HUDEP-2 (cell line): ENCODE data around the gene PRTN3.
A peak's percentile ranks its signal among the peaks of the same experiment; 100 is the strongest.
"Not testable (repeated sequence)": the region's sequence is repeated elsewhere in the genome, so short reads cannot be mapped to it uniquely, and the experiment has no call there.

ENCODE experiments used
- DNase-seq, 76 experiments: peaks; one replicate each; lab custom pipeline; 2025; ENCODE audit not compliant: unreplicated experiment in 76 of 76; lab: John Stamatoyannopoulos, UW

Gene PRTN3

DNA sequence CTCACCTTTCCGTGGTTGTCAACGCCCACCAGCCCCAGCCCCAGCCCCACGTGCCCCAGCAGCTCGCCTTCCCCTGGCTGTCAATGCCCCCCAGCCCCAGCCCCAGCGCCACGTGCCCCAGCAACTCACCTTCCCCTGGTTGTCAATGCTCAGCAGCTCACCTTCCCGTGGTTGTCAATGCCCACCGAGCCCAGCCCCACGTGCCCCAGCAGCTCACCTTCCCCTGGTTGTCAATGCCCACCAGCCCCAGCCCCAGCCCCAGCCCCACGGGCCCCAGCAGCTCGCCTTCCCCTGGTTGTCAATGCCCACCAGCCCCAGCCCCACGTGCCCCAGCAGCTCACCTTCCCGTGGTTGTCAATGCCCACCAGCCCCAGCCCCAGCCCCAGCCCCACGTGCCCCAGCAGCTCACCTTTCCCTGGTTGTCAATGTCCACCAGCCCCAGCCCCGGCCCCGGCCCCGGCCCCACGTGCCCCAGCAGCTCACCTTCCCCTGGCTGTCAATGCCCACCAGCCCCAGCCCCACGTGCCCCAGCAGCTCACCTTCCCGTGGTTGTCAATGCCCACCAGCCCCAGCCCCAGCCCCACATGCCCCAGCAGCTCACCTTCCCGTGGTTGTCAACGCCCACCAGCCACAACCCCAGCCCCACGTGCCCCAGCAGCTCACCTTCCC is 37.3 kb downstream of the PRTN3 start:
- not testable (repeated sequence) for DNase-seq

DNA sequence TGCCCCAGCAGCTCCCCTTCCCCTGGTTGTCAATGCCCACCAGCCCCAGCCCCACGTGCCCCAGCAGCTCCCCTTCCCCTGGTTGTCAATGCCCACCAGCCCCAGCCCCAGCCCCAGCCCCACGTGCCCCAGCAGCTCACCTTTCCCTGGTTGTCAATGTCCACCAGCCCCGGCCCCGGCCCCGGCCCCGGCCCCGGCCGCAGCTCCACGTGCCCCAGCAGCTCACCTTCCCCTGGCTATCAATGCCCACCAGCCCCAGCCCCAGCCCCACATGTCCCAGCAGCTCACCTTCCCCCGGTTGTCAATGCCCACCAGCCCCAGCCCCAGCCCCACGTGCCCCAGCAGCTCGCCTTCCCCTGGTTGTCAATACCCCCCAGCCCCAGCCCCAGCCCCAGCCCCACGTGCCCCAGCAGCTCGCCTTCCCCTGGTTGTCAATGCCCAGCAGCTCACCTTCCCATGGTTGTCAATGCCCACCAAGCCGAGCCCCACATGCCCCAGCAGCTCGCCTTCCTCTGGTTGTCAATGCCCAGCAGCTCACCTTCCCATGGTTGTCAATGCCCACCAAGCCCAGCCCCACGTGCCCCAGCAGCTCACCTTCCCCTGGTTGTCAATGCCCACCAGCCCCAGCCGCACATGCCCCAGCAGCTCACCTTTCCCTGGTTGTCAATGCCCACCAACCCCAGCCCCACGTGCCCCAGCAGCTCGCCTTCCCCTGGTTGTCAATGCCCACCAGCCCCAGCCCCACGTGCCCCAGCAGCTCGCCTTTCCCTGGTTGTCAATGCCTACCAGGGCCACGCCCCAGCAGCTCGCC is 38.2 kb downstream of the PRTN3 start:
- not testable (repeated sequence) for DNase-seq

DNA sequence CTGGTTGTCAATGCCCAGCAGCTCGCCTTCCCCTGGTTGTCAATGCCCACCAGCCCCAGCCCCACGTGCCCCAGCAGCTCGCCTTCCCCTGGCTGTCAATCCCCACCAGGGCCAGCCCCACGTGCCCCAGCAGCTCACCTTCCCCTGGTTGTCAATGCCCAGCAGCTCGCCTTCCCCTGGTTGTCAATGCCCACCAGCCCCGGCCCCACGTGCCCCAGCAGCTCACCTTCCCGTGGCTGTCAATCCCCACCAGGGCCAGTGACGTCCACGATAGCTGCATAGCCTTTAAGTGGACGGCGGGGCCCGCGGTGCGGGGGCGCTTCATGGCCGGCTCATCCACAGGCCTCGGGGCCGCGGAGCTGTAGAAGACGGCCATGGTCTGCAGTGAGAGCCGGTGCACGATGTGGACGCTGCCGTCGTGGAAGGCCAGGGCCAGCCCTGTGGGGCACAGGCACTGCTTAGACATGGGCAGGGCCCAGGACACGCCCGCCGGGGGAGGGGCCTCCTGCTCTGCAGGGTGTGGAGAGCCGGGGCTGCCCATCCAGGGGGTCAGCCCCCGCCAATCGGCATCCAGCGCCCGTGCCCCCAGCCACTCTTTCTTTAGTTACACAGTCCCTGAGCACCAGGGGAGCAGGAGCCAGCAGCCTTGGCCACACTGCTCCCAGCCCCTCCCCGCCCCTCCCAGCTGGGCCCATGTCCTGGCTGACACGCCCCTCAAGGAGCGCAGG is 39.1 kb downstream of the PRTN3 start:
- peak in 1 of 76 experiments; percentile 28 for DNase-seq

DNA sequence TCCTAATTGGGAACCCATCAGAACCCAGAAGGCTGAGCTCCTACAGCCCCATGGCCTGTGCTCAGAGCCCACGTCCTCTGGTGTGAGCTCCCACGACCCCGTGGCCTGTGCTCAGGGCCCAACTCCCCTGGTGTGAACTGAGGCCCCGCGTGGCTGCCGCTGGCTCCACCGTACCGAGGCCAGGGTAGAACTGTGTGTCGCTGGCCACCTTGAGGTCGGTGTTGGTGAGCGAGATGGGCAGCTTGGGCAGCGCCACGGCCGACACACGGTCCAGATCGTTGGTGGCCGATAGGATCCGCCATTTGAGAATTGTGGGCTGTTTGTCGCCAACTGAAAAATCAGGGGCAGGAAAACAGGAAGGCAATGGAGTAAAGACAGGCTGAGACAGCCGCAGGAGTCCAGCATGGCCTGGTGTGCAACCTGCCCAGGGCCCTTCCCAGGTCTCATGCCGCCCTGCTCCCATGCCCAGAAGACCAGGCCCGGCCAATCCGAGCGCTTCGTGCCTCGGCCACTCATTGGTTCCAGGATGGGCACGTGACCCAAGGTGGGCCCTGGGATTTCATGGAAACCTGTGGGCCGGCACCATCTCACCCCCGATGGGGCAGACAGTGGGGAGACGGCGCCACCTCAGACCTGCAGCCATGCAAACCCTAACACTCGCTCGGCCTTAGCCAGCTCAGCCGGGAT is 40.7 kb downstream of the PRTN3 start:
- no peak for DNase-seq

DNA sequence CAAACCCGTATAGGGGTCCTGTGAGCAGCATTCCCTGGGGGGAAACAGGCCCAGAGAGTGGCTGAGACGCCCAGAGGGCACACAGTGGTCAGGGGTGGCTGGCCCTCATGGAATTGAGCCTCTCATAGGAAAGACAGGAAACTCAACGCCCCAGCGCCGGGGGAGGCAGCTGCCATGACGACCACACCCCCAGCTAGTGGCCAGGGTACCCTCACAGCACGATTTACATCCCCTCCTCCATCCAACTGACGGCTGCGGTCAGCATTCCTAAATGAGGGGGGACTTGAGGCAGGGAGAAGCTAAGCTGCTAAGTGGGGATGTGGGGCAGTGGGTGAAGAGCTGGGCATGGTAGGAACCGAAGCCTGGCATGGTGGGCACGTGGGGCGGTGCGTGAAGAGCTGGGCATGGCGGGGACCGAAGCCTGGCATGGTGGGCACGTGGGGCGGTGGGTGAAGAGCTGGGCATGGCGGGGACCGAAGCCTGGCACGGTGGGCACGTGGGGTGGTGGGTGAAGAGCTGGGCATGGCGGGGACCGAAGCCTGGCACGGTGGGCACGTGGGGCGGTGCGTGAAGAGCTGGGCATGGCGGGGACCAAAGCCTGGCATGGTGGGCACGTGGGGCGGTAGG is 42.2 kb downstream of the PRTN3 start:
- no peak for DNase-seq

DNA sequence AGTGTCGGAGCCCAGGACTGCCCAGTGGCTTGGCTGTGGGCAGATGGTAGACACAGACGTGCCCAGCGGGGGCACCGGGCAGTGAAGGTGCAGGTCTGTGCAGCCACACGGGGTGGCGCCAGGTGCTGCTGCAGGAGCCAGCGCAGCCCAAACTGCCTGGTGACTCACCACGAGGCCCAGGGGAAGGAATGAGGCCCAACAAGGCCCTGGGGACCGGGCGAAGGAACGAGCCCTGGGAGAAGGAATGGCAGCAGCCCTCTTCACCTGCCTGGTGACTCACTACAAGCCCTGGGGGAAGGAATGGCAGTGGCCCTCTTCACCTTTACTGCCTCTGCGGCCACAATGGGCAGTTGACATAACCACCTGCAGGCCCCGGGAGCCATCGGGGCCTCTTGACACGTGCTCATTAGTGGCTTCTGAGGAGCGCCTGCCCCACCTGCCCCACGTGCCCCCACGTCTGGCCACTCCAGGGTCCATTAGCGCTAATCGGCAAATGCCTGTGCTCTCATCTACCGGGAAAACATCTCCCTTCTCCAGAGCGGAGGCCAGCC is 42.9 kb downstream of the PRTN3 start:
- DNase-seq, result no peak

DNA sequence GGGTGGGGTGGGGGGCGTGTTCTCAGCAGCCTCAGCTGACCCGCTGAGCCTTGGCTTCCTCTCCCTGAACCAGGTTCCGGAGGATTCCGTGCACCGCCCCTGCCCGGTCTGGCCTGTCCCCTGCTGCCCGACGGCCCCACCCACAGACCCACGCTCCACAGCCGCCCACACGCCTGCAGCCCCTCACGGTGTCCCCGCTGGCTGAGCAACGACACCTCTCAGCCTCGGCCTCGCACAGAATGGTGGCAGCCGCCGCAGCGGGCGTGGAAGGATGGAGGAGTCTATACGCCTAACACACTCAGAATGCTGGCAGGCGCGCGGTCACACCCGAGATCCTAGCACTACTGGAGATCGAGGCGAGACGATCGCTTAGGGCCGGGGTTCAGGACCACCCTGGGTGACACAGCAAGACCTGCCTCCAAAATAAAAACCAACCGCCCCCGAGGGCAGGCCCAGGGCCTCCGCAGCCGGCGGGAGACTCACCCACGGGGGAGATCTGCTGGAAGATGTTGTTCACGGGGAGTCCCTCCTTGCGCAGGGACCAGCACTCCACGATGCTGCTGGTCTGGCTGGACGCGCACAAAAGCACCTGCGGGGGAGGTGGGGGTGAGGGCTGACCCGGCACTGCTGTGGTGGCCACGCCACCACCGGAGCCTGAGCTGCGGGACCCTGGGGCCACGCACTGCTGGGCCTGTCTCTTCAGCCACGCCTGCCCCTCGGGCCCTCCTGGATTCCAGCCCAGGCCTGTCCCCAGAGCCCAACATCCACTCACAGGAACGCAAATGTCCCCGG is 43.8 kb downstream of the PRTN3 start:
- DNase-seq, result no peak

DNA sequence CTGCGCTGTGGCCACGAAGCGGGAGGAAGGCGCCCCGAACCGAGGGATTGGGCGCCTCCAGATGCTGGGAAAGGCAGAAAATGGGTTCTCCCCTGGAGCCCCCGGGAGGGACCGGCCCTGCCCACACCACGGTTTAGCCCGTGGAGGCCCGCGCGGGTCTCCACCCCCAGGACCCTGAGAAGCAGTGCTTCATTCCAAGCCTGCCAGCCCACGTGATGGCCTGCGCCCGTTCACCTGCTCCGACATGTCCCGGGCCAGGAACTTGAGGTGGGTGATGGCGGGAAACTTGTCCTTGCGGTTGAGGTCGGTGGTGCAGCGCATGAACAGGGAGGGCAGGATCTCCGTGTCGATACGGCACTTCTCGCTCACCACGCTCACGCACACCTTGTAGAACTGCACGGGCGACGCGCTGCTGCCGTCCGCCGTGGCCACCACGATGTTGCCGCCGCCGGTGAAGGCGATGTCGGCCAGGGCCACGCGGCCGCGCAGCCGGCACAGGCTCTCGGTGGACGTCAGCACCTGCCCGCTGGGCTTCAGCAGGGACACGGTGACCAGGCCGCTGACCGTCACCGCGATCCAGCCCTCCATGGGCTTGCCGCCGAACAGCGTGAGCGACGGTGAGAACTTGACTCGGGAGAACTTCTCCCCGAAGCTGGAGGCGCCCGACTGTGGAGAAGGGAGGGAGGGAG is 44.9 kb downstream of the PRTN3 start:
- DNase-seq, result no peak

DNA sequence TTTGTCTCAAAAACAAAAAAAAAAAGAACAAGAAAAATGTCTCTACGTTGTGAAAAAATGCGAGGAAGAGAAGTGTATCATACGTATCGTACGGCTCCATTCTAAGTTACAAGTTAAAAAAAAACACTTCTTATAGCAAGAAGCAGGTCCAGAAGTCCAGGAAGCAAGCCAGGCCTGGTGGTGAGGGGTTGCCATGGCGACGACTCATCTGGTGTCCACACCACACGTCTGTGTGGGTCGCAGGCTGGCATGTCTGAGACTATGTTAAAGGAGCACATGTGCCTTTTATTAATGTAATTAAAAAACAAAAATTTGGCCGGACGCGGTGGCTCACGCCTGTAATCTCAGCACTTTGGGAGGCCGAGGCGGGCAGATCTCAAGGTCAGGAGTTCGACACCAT is 46.3 kb downstream of the PRTN3 start:
- DNase-seq, result no peak

DNA sequence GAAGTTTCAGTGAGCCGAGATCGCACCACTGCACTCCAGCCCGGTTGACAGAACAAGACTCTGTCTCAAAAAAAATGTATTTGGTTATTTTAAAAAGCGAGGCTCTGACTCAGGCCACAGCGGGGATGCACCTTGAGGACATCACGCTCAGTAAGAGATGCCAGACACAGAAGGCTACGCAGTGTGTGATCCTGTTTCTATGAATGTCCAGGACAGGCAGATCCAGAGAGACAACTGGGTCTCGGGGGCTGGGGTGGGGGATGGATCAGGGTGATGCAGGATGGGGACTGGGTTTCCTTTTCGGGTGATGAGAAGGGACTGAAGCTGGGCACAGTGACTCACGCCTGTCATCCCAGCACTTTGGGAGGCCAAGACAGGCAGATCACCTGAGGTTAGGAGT is 46.8 kb downstream of the PRTN3 start:
- DNase-seq, result no peak

DNA sequence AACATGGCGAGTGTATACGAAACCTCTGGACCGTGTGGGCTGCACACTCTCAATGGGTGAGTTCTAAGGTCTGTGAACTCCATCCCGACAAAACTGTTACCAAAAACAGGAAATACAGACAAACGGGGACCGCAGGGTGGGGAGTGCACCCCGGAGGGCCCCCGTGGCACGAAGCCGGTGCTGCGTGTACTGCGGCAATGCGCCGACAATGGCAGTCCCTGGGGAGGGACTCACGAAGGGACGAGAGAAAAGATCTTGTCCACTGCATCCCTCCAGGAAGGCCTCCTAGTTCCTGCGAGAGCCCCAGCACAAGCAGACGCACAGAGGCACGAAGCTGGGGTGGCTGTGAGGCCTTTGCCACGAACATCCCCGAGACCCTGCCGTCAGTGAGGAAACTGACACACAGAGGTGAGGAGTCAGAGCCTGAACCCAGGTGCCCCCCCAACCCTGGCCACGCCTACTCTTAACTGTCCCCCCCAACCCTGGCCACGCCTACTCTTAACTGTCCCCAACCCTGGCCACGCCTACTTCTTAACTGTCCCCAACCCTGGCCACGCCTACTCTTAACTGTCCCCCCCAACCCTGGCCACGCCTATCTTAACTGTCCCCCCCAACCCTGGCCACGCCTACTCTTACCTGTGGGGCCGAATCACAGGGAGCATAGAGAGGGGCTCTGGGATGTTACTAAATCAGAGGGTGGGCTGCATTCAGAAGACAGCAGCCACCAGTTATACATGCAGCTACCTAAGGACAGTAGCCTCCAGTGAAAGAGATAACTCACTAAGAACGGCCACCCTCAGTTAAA is 48.0 kb downstream of the PRTN3 start:
- DNase-seq, result peak in 54 of 76 experiments; percentile 16 to 79 (median 60)

DNA sequence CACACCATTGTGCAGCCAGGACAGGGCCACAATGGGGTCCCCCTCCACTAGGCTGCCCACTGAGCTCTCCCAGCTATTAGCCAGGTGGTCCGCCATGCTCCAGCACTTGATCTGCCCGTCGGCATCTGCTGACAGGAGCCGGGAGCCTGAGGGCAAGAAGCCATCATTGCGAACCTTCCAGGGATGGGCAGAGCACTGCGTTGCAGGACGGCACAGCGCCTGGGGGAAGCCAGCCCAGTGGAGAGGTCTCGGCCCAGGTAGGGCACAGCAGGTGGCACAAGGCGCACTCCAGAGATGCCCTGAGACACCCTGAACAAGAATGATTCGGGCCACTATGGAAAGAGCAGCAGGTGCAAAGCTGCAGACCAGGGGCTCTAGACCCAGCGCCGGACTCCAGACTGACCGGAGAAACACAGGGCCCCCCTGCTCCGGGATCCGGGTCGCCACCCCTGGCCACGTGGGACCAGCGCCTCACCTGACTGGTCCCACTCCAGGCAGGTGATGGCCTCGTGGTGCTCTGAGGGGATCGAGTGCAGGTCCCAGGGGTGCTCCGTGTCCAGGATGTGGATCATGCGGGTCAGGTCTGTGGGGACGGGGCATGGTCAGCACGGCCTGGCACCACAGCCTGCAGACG is 49.0 kb downstream of the PRTN3 start:
- no peak for DNase-seq

DNA sequence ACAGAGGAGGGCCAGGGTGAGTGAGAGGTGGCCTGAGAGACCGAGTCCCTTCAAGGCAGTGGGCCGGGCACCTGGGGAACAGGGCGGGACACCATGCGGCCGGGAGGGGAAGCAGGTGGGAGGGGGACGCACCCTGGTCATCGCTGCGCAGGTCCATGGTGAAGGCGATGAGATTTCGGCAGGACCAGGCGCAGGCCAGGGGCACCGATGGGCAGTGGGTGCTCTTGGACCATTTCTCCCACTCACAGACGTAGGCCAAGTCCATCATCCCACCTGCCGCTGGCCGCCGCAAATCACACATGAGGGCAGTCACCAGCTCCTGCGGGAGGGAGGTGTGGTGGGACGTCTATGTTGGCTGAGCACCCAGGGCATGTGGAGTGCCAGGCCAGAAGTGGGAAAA is 50.0 kb downstream of the PRTN3 start:
- no peak for DNase-seq

DNA sequence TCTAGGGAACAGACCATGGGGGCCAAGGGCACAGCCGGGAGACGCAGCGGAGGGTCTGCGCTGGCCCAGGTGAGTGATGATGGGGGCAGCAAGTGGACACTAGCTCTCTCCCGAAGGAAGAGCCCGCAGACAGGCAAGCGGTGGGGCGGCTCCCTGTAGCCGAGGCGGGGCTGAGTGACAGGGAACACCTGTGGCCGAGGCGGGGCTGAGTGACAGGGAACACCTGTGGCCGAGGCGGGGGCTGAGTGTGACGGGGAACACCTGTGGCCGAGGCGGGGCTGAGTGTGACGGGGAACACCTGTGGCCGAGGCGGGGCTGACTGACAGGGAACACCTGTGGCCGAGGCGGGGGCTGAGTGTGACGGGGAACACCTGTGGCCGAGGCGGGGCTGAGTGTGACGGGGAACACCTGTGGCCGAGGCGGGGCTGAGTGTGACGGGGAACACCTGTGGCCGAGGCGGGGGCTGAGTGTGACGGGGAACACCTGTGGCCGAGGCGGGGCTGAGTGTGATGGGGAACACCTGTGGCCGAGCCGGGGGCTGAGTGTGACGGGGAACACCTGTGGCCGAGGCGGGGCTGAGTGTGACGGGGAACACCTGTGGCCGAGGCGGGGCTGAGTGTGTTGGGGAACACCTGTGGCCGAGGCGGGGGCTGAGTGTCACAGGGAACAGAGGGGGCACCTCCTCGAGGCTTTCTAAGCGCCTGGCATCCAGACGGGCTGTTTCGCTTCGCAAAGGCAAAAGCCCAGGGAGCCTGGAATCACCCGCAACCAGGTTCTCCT is 50.8 kb downstream of the PRTN3 start:
- not testable (repeated sequence) for DNase-seq

DNA sequence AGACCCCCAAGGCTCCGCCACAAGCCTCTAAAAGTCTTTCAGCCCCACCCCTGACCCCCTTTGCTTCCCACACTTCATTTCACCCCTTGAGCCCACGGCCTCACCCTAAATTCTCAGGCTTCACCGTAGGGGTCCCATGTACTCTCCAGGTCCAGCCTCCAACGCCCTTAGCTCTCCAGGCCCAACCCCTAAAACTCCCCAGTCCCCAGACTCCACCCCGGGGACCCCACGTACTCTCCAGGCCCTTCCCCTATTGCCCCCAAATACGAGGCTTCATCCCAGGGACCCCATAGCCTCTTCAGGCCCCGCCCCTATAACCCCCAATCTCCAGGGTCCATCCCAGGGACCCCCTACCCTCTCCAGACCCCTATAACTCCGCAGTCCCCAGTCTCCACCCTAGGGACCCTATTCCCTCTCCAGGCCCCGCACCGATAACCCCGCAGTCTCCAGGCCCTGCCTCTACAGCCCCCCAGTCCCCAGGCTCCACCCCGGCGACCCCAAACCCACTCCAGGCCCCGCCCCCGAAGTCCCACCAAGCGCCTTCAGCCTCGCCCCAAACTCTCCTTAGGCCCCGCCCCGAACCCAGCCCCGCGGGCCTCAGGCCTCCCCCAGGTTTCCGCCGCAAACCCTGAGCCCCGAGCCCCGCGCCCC is 51.6 kb downstream of the PRTN3 start:
- DNase-seq, result peak in 11 of 76 experiments; percentile 23 to 56 (median 48)
